ENCODE measurements around the gene BMAL1.

BMAL1 gene

DNA sequence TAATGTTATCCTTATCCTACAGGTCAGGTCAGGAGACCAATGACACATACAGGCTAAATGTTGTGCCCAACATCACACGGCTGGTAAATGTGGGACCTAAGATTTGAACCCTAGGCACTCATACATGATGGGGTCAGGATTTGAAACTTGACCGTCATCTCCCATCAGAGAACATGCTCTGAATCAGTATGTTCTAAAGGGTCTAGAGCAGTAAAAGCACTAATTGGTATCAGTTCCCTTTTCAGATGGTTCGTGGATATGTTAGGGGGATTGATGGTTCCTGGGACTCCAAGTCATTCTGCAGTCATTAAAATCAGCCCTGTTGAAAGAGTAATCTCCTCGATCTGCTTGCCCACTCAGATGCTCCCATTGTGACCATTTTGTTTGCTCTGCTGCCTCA lies 65.5 kb downstream of the BMAL1 start:
- DNase-seq (ENCODE audit: insufficient read length, low spot score) (no peak), FAIRE-seq (peak; percentile 60)
- TF ChIP-seq POLR2AphosphoS5 (IDR thresholded peaks at IDR 0.05; ENCODE audit: low read depth, low read length): no peak
- TF ChIP-seq SPI1 (IDR thresholded peaks at IDR 0.05; ENCODE audit: low read depth, low read length): peak; percentile 99

DNA sequence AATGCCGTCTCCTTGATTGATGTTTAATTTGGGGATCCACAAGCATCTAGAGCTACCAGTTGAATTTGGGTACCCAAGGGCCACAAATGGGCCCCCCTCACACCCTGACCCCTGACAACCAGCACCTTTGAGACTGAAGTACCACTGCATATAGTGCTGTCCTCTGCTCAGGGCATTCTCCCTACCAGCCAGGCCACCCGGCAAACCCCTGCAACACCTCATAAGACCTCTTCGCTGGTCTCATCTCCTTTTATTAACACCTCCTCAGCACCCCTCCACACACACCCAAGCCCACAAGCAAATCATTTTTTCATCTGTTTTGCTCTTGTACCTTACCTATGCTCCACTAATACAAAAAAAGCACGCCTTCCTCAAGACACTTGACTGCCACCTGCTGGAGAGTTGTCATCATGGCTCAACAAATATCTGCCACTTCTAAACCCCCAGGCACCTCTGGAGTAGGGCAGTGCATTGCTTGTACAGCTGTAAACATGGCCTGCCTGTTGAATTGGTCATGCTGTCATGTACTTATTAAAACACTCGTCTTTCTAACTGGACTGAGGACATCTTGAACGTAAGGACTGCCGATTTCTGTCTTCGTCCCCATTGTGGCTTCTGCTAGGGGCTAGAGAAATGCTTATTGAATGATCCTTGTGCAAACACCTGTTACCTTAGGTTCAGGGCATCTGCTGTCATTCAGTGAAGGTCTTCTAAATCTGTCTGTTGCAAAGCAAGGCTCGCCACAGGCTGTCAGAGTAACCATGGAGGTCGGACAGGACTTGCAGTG lies 66.5 kb downstream of the BMAL1 start:
- DNase-seq (ENCODE audit: insufficient read length, low spot score) (peak; percentile 45), FAIRE-seq (peak; percentile 90)
- no peak for TF ChIP-seq POLR2A (IDR thresholded peaks at IDR 0.05; ENCODE audit: low read depth, low read length)

DNA sequence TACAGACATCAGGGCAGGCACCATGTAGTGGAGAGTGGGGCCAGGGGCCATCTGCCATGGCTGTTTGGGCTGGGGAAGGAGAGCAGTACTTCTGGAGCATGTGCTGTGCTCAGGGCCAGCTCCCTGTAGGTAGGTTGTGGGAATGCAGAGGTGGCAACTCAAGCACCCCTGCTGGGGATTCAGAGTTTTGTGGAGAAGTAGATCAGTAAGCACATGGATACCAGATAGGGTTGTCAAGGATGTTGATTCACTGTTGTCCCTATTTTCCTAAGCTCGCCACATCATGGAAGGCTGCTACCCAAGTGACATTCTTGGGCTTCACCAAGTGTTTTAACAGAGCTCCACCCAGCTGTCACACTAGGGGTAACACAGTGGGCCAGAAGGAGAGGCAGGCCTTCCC lies 67.2 kb downstream of the BMAL1 start:
- TF ChIP-seq POU2F2 (IDR thresholded peaks at IDR 0.05; ENCODE audit: low read depth, low read length) (no peak), POLR2A (IDR thresholded peaks at IDR 0.05; ENCODE audit: low read depth, low read length) (no peak), SPI1 (IDR thresholded peaks at IDR 0.05; ENCODE audit: low read depth, low read length) (no peak)
- DNase-seq (ENCODE audit: insufficient read length, low spot score) (no peak), FAIRE-seq (no peak)

- no peak for DNase-seq (ENCODE audit: insufficient read length, low spot score)
- TF ChIP-seq TAF1 (IDR thresholded peaks at IDR 0.05; ENCODE audit: low read depth, low read length) (no peak), PAX5 (IDR thresholded peaks at IDR 0.05; ENCODE audit: insufficient read depth, low read length, severe bottlenecking) (no peak), POLR2AphosphoS5 (IDR thresholded peaks at IDR 0.05; ENCODE audit: low read depth, low read length) (no peak), POLR2A (IDR thresholded peaks at IDR 0.05; ENCODE audit: low read depth, low read length) (no peak)
- FAIRE-seq: no peak
These were observed 68.9 kb downstream of the BMAL1 start for GRCh38 chr11:13346470-13346869.

DNA sequence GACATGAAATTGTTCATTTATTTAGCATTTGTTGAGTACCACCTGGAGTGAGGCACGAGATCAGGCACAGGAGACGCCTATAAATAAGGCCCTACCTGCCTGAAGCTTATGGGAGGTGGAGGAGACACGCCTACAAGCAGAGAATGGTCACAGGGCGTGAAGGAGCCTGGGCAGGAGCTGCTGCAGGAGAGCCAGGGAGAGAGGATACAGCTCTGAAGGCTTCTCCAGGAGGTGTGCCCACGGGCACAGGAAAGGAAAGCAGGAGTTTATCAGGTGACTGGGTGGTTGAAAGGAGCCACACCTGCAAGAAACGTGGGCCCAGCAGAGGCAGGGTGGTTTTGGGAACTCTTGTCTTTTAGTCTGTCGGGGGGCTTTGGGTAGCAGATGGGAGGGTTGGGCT lies 70.3 kb downstream of the BMAL1 start:
- DNase-seq (ENCODE audit: insufficient read length, low spot score) (no peak), FAIRE-seq (no peak)

GRCh38 chr11:13348305-13348704 lies 70.7 kb downstream of the BMAL1 start:
- FAIRE-seq: peak; percentile 28
- no peak for DNase-seq (ENCODE audit: insufficient read length, low spot score)
- TF ChIP-seq POU2F2 (IDR thresholded peaks at IDR 0.05; ENCODE audit: low read depth, low read length) (no peak), TAF1 (IDR thresholded peaks at IDR 0.05; ENCODE audit: low read depth, low read length) (no peak), SPI1 (IDR thresholded peaks at IDR 0.05; ENCODE audit: low read depth, low read length) (peak; percentile 31), POLR2AphosphoS5 (IDR thresholded peaks at IDR 0.05; ENCODE audit: low read depth, low read length) (no peak), POLR2A (IDR thresholded peaks at IDR 0.05; ENCODE audit: low read depth, low read length) (no peak)

More for the DNA sequence above, 70.3 kb downstream of the BMAL1 start:
- no peak for TF ChIP-seq POU2F2 (IDR thresholded peaks at IDR 0.05; ENCODE audit: low read depth, low read length)
- TF ChIP-seq PAX5 (IDR thresholded peaks at IDR 0.05; ENCODE audit: insufficient read depth, low read length, severe bottlenecking): no peak
- no peak for TF ChIP-seq POLR2A (IDR thresholded peaks at IDR 0.05; ENCODE audit: low read depth, low read length)
- no peak for TF ChIP-seq SPI1 (IDR thresholded peaks at IDR 0.05; ENCODE audit: low read depth, low read length)
- no peak for TF ChIP-seq TAF1 (IDR thresholded peaks at IDR 0.05; ENCODE audit: low read depth, low read length)
- no peak for TF ChIP-seq POLR2AphosphoS5 (IDR thresholded peaks at IDR 0.05; ENCODE audit: low read depth, low read length)

GRCh38 chr11:13349046-13349445 lies 71.5 kb downstream of the BMAL1 start:
- FAIRE-seq (no peak), DNase-seq (ENCODE audit: insufficient read length, low spot score) (no peak)
- TF ChIP-seq POLR2AphosphoS5 (IDR thresholded peaks at IDR 0.05; ENCODE audit: low read depth, low read length) (no peak), POU2F2 (IDR thresholded peaks at IDR 0.05; ENCODE audit: low read depth, low read length) (no peak)

GRCh38 chr11:13349581-13349980 lies 72.0 kb downstream of the BMAL1 start:
- DNase-seq (ENCODE audit: insufficient read length, low spot score): no peak
- no peak for FAIRE-seq
- TF ChIP-seq PAX5 (IDR thresholded peaks at IDR 0.05; ENCODE audit: insufficient read depth, low read length, severe bottlenecking): no peak
- no peak for TF ChIP-seq POU2F2 (IDR thresholded peaks at IDR 0.05; ENCODE audit: low read depth, low read length)
- TF ChIP-seq POLR2A (IDR thresholded peaks at IDR 0.05; ENCODE audit: low read depth, low read length): no peak
- no peak for TF ChIP-seq TAF1 (IDR thresholded peaks at IDR 0.05; ENCODE audit: low read depth, low read length)
- no peak for TF ChIP-seq SPI1 (IDR thresholded peaks at IDR 0.05; ENCODE audit: low read depth, low read length)
- TF ChIP-seq POLR2AphosphoS5 (IDR thresholded peaks at IDR 0.05; ENCODE audit: low read depth, low read length): no peak

GRCh38 chr11:13352711-13353110 lies 75.1 kb downstream of the BMAL1 start:
- TF ChIP-seq SPI1 (IDR thresholded peaks at IDR 0.05; ENCODE audit: low read depth, low read length) (no peak), POLR2A (IDR thresholded peaks at IDR 0.05; ENCODE audit: low read depth, low read length) (no peak), PAX5 (IDR thresholded peaks at IDR 0.05; ENCODE audit: insufficient read depth, low read length, severe bottlenecking) (no peak)
- FAIRE-seq (no peak), DNase-seq (ENCODE audit: insufficient read length, low spot score) (no peak)

GRCh38 chr11:13354335-13354734 lies 76.7 kb downstream of the BMAL1 start:
- TF ChIP-seq POU2F2 (IDR thresholded peaks at IDR 0.05; ENCODE audit: low read depth, low read length): no peak
- no peak for TF ChIP-seq TAF1 (IDR thresholded peaks at IDR 0.05; ENCODE audit: low read depth, low read length)
- no peak for TF ChIP-seq SPI1 (IDR thresholded peaks at IDR 0.05; ENCODE audit: low read depth, low read length)
- no peak for TF ChIP-seq POLR2AphosphoS5 (IDR thresholded peaks at IDR 0.05; ENCODE audit: low read depth, low read length)
- no peak for TF ChIP-seq PAX5 (IDR thresholded peaks at IDR 0.05; ENCODE audit: insufficient read depth, low read length, severe bottlenecking)
- TF ChIP-seq POLR2A (IDR thresholded peaks at IDR 0.05; ENCODE audit: low read depth, low read length): no peak
- DNase-seq (ENCODE audit: insufficient read length, low spot score): no peak
- FAIRE-seq: no peak

GRCh38 chr11:13355191-13355590 lies 77.6 kb downstream of the BMAL1 start:
- FAIRE-seq (no peak), DNase-seq (ENCODE audit: insufficient read length, low spot score) (no peak)

More at GRCh38 chr11:13355191-13355590, 77.6 kb downstream of the BMAL1 start:
- no peak for TF ChIP-seq POLR2AphosphoS5 (IDR thresholded peaks at IDR 0.05; ENCODE audit: low read depth, low read length)
- TF ChIP-seq SPI1 (IDR thresholded peaks at IDR 0.05; ENCODE audit: low read depth, low read length): no peak
- TF ChIP-seq TAF1 (IDR thresholded peaks at IDR 0.05; ENCODE audit: low read depth, low read length): no peak
- no peak for TF ChIP-seq PAX5 (IDR thresholded peaks at IDR 0.05; ENCODE audit: insufficient read depth, low read length, severe bottlenecking)
- TF ChIP-seq POU2F2 (IDR thresholded peaks at IDR 0.05; ENCODE audit: low read depth, low read length): no peak
- no peak for TF ChIP-seq POLR2A (IDR thresholded peaks at IDR 0.05; ENCODE audit: low read depth, low read length)

Data from GM12891 (cell line).